Esophagus muscularis mucosa (tissue), 4 donors: Measurements from ENCODE around the gene INSIG1.

ENCODE experiments used
- EP300 ChIP-seq: sonication (generic); formaldehyde crosslinking; IDR thresholded peaks from one replicate; pipeline ENCODE4 v1.6.1; 2017; ENCODE audit warnings: antibody characterized with exemption
- POLR2A ChIP-seq: fragments of 450-650 bp; IDR thresholded peaks from one replicate; pipeline ENCODE4 v1.6.1; 2017; ENCODE audit warnings: antibody characterized with exemption, moderate library complexity, mild to moderate bottlenecking, low read depth
- TF ChIP-seq, protein P1 (sequence below), 3 experiments: fragments of 200-600 bp in 2 of 3; fragments of 450-650 bp in 1 of 3; sonication (generic) in 2 of 3; IDR thresholded peaks; one replicate each; pipeline ENCODE4 v1.5.1; 2017 to 2019; ENCODE audit warnings: antibody characterized with exemption in 3 of 3, mild to moderate bottlenecking in 2 of 3, moderate library complexity in 1 of 3

DNA sequence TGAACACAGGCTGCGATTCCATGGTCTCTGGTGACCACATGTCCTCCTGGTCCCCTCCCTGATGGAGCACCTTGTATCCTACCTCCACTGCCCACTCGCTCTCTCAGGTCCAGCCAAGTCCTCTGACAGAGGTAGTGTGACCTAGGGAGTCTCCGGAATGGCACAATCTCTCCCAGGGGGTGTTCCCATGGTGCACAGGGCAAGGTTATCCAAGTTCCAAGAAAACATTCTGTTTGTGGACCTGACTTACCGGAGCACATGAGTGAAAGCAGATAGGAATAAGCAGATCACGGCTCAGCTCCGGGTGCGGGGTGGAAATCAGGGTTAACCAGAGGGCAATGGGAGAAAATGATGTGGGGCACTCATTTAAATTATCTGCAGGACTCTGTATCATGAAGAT, 45.8 kb upstream of the INSIG1 start:
- TF ChIP-seq POLR2A (no peak), EP300 (no peak)
- TF ChIP-seq, protein P1, sequence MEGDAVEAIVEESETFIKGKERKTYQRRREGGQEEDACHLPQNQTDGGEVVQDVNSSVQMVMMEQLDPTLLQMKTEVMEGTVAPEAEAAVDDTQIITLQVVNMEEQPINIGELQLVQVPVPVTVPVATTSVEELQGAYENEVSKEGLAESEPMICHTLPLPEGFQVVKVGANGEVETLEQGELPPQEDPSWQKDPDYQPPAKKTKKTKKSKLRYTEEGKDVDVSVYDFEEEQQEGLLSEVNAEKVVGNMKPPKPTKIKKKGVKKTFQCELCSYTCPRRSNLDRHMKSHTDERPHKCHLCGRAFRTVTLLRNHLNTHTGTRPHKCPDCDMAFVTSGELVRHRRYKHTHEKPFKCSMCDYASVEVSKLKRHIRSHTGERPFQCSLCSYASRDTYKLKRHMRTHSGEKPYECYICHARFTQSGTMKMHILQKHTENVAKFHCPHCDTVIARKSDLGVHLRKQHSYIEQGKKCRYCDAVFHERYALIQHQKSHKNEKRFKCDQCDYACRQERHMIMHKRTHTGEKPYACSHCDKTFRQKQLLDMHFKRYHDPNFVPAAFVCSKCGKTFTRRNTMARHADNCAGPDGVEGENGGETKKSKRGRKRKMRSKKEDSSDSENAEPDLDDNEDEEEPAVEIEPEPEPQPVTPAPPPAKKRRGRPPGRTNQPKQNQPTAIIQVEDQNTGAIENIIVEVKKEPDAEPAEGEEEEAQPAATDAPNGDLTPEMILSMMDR (IDR thresholded peaks at IDR 0.05), result no peak
